ENCODE results near the gene GLB1L. TPM values are rescaled to one million over a fixed set of nuclear protein-coding genes. Genes with fewer than 3 reads are reported as not detected.

GLB1L gene
- total RNA-seq, 1 donor from 2014 or later: 5.7 TPM

DNA sequence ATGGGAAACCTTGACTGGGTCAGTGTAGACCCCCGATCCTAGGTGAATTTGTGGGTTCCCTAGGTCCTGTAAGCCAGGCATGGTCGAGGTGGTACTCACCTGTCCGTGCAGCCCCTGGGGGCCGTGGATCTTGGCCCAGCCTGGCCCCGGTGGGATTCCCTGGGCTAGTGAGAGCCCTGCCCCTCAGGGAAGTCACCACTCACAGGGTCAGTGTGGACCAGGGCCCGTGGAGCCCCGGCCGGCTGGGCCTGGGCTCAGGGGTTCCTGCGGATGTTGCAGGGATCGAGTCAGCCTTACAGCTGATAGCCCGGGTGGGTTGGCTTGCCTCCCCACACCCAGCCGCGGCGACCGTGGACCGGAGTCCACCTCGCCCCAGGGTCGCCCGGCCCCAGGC is 16.3 kb downstream of the GLB1L start:
- intact Hi-C loops (cut with micrococcal nuclease): loop anchor here (1.0 kb wide), 9 partner anchors 10 to 159 kb away; partner anchors contain the start of genes DNAJB2, GLB1L, NHEJ1 and RETREG2

DNA sequence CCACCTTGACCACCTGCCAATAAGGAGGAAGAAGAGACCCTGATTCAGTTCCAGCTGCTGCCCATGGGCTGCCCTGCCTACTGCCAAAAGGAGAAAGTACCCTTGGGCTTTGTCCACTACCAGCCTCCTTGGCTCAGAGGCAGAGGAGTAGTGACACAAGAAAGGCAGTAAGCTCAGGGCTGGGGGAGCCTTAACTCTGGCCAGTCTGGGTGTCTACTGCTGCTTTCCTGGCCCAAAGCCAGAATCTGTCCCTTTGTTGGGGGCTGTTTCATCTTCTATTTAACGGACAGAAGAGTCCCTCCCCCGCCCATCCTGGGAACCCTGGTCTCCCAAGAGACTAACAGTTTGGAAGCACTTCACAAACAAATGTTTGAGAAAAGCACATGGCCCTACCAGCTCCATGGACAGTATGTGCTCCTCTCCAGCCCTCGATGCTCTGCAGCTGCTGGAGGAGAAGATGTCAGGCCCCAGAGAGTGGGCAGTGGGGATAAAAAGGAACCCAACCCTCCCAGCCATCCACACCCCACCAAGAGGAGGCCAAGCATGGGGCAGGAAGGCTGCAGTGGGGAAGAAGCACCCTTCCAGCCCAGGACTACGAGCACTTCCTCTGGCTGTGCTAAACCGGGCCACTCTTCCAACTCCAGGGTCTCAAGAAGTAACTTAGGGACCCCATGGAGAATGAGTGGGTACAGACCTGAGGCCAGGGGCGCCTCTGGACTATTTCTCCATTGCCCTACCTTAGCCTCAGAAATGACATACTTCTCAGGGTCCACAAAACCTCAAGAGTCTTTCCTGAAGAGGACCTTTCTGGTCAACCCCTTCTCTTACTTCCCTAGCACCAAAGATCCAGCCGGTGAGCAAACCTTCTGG is 17.0 kb downstream of the GLB1L start:
- intact Hi-C loops (cut with micrococcal nuclease): no loop called here

DNA sequence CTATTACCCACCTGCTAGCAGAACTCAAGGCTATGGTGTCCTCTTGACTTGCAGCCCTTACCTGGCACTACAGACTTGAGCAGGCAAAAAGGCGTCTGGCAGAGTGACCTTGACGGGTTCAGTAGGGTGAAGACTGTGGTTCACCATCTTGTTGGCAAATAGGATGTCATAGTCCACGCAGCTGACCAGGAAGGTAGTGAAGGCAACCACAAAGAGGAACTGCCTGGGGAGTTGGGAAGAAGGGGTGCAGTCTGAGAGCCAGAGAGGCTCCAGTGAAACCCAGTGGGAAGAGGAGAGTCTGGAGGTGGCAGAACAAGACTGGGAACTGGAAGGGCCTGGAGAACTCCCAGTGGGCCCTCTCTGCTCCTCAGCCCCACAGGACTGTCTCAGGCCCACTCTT is 19.9 kb downstream of the GLB1L start:
- intact Hi-C loops (cut with micrococcal nuclease): no loop called here

DNA sequence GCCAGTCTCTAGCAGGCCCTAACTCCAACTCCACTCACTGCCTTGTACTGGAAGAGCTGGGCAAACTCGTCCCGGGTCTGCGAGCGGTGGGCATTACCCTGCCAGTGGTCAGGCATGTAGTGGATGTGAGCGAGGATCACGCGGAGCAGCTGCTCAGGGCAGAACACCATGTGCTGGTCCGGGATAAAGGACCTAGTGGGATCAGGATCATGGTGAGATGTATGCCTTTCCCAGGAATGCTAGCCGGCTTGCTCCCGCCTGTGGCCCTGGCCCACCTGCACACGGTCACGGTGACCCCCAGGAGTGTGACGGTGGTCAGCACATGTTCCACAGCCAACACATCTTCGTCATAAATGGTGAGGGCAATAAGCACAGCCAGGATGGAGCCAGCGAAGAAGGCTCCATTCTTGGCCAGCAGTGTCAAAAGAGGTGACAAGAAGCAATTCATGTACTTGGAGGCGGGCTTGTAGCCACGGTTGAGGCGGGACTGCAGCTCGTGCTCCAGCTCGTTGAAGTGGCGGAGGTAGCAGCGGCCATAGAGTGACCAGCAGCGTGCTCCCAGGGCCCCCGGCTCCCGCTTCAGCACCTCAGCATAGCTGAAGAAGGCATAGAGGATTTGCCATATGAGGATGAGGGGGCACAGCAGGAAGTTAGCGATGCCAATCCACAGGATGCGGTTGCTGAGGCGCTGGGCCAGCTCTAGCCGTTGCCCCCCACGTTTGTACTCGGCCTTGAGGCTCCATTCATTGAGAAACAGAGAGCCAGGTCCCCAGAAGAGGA is 21.2 kb downstream of the GLB1L start:
- intact Hi-C loops (cut with micrococcal nuclease): no loop called here

DNA sequence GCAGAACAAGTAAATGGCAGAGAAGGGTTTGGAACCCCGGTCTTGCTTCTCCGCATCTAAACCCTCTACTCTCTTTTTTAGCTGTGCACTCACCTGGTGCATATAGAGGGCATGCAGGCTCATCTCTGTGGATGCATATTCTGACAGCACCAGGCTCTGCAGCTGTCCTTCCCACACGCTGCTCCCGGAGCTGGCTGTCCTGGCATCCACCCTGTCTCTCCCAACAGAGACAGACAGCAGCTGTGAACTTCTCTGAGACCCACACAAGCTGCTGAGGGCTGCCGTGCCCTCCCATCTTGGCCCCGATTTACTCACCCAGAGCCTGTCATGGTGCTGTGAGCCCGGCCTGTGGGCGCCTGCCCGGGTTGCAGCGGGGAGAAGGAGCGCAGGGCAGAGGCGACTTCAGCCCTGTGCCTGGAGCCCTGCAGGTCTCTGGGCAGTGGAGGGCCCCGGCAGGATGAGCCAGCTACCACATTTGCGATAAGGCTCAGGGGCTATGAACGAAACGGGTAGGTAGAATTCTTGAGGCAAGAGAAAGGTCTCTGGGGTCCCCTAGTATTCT is 23.2 kb downstream of the GLB1L start:
- intact Hi-C loops (cut with micrococcal nuclease): no loop called here

DNA sequence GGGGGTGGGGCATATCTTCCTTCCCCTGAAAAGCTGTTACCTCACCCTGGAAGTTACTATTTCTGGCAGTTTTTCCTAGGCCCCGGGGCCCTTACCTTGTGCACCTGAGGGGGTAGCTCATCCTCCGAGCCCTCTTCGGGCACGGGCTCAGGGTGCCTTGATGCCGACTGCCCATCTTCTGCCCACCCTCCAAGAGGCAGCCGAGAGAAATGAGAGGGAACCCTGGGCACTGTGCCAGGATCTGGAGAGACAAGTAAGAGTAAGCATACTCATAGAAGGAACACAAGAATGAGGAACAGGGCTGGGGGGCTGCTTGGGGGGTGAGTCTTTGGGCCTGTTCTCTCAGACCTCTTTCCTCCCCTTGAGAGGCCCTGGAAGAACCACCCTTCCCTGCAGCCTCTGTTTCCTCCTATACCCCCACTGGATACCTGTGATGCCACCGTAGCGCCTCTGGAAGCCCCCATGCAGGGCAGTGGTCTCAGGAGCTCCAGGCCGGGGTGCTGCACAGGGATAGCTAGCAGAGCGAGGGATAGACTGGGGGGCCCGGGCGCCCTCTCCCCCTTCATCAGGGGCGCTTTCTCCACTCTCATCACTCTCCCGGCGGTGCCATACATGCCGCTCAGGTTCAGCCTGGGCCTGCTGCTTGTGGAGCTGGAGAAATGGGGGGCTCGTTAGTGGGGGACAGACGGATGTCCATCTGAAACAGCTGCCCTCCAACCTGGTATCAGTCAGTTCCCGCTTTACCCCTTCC is 24.4 kb downstream of the GLB1L start:
- intact Hi-C loops (cut with micrococcal nuclease): no loop called here

DNA sequence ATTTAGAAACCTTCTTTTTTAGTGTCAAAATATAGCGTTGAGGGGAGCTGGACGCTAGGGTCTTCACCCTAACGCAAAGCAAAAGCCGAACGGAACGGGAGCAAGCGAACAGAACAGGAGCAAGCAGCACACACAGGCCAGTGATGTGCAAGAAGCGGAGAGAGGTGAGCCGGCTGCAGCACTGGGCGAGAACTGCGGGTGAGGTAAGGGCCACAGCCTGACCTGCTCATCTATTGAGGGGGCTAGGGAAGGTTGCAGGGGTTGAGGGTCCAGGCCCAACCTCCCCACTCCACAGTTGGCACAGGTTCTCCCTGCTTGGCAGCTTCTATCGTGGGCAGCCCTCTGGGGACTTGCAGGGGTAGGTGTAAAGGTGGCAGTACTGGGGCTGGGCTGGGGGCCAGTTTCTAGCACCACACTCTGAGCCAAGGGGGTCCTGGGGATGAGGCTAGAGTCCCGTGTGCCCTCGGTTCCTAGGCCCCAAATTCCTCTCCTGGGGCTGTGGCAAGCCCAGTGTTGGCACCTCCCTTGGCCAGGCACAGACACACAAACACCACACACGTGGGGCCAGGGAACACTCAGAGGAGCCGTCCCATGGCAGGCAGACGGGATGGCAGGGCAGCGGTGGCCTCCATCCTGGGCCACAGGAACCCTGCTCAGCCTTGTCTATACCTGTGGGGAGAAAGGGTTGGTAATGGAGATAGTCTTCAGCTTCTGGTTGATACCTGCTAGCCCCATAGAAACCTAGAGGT is 25.3 kb downstream of the GLB1L start:
- intact Hi-C loops (cut with micrococcal nuclease): loop anchor here (1.0 to 2.0 kb wide), 4 partner anchors 9 to 59 kb away; partner anchors contain the start of genes ANKZF1, ATG9A, CNPPD1 and NHEJ1

DNA sequence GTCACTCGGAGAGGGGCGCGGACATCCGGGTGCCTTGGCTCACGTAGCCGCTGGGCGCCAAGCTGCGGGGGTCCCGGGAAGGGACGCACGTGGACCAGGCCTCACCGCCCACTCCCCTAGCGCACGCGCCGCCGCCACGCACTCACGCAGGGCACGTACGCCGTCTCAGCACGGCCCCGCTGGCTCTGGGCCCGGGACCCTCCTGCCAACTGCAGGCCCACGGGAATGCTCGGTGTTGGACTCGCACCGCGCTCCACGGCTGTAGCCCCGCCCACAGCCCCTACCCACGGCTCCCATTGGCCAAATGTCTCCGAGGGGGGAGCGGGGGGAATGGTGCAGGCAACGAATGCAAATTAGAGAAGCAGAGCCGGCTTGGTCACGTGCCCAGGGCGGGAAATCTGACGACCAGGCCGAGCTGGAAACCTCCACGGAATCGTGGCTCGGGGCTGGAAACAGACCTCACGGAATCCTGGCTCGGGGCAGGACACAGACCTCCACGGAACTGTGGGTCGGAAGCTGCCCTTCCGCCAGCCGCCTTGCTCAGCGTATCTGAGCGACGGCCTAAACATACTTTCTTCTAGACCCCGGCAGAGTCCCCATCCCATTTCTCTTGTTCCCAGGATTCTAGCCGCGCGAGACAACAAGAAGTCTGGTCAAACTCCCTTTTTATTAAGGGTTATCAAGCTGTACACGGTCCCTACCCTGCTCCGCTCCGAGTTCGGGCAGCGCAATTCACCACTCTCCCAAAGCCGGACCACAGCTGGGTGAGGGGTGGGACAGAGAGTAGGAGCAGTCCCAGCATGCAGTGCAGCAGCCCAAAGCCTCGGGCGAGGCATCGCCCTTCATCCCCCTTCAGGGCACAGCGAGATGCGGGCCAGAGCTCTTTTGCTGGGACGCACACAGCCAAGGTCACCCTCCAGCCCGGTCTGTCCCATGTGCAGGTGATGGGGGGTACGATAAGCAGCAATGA is 26.2 kb downstream of the GLB1L start, which contains the start of gene ABCB6:
ABCB6 (minus strand) TSS at position 227 of the 970 bp plus-strand sequence. CDS start 285 bp downstream, outside the sequence.
- intact Hi-C loops (cut with micrococcal nuclease): loop anchor here (1.0 to 2.0 kb wide), 6 partner anchors 10 to 60 kb away; partner anchors contain the start of genes ANKZF1, ATG9A, CNPPD1 and DNAJB2

DNA sequence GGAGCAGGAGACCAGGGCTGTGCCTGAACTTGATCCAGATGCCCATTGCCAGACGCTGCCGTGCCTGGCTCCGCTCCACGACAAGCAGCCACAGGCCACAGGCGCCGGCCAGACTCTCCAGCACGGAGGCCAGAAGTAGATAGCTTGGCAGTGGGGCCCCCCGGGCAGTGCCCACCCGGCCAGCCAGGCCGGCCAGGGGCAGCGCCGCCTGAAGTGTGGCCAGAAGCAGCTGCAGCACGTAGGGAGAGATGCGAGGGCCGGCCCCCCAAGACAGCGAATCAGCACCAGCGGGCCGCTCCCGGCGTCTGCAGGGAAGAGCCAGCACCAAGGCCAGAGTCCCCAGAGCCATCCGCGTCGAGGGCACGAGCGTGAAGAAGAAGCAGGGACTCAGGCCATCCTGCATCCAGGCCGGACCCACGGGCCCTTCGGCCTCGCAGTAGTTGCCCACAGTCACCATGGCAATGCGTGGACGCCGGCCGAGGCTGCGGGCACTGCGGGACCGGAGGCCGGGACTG is 27.0 kb downstream of the GLB1L start:
- intact Hi-C loops (cut with micrococcal nuclease): loop anchor here (1.0 to 2.0 kb wide), 4 partner anchors 27 to 61 kb away; partner anchors contain the start of genes CNPPD1, DNAJB2, GLB1L and NHEJ1

DNA sequence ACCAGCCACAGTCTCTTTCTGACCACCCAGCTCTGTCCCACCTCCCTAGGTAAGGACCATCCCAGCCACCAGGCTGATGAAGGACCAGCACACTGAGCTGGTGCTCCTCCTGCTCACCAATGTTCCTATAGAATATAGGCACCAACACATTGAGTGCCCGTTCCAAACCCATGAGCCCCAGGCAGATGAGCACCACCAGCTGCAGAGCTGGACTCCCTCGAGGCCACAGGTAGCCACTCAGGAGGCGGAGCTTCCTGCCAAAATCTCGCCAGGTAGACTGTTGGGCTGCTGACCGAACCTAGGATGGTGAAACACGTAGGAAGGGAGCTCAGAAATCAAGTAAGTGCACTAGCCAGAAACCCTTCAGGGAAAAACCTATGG is 28.7 kb downstream of the GLB1L start:
- intact Hi-C loops (cut with micrococcal nuclease): no loop called here

DNA sequence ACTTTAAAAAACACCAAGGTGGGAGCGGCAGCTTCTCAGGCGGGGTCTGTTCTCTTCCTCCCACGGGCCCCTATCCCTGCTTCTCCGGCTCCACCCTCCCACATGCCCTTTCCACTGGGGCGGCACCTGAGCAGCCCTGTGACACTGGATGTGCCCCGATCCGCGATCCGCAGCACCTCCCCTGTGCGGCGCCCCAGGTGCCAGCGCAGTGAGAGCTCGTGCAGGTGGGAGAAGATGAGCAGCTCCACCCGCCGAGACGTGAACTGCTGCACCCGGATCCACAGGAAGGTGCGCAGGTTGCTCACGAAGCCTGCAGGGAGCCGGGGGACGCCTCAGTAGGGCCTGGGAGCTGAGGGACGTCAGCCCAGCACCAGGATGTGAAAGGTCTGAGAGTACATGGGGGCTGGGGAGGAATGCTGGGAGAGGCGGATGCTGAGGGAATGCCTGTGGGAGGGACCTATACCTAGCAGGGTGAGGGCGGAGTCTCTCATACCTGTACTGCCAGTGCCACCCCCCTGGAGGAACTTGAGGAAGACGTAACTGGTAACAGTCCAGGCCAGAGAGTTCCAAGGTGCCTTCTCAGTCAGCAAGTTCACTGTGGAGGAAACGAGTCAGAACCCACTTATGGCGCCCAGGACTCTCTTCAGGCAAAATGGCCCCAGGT is 29.2 kb downstream of the GLB1L start:
- intact Hi-C loops (cut with micrococcal nuclease): no loop called here

DNA sequence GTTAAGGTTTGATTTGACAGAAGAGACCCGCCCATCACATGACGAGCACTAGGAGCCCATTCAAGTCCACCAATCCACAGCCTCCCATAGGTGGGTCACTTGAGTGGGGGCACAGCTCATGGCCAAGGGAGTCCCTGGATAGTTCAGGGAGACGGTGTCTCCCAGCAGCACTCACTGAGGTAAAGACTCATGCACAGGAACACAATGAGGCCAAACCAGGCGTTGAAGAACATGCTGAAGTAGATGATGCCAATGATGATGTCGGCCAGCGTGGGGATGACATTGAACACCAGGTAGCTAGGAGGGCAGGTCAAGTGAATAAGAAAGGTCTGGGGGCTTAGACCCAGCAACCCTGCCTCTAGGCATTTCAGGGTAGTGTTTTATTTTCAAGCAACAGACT is 30.5 kb downstream of the GLB1L start:
- intact Hi-C loops (cut with micrococcal nuclease): no loop called here

DNA sequence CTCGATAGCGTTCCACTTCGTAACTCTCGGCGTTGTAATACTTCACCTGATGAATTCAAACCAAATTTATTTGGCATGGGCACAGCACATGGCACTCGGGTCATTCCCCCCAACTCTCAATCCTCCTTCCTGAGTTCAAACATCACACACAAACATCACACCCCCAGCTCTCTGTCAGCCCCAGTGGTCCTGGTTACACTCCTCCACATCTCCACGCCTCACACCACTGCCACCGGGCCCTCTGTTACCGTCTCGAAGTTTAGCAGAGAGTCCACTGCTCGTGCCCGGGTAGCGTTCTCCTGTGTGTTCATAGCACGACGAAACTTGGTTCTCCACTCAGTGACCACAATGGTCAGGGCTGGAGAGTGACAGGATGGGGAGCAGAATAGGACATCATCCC is 31.1 kb downstream of the GLB1L start:
- intact Hi-C loops (cut with micrococcal nuclease): no loop called here

DNA sequence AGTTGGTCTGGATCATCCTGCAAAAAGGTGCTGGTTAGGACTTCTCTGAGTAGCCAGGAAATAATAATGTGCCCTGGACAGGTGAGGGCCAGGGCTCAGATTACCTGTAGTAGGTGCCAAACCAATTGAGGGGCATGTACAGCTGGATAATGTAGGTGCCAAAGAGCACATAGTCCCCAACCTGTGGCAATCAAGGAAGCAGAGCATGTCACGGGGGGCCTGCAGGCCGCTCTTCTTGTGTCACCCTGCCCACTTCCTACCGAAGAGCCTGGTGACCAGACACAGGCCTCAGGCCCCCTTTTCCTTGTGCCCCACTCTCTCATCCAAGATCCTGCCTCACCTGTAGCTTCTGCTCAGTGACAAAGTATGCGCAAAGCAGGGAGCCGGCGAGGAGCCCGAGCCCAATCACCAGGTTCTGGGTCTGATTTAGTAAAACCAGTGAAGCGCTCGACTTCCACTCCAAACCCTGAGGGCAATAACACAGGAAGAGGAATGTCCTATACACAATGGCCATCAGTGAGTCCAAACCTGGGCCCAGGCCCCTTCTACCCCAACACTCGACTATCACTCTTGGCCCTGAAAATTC is 31.7 kb downstream of the GLB1L start:
- intact Hi-C loops (cut with micrococcal nuclease): no loop called here

DNA sequence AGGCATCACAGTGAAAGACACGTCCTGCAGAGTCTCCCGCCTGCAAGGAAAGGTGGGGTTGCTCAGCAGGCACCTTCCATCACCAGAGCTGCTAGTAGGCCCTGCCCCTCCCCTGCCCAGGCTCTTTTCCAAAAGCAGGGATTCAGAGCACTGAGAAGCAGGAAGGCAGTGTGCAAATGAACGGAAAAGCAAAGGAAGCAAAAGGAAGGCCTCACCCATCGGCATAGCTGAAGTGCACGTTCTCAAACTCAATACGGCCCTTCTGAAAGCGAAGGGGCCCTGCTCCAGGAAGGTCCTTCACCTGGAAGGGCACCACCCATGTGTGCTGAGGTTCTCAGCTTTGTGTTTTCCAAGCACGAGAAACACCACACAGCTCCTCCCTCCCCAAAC is 32.2 kb downstream of the GLB1L start:
- intact Hi-C loops (cut with micrococcal nuclease): no loop called here

DNA sequence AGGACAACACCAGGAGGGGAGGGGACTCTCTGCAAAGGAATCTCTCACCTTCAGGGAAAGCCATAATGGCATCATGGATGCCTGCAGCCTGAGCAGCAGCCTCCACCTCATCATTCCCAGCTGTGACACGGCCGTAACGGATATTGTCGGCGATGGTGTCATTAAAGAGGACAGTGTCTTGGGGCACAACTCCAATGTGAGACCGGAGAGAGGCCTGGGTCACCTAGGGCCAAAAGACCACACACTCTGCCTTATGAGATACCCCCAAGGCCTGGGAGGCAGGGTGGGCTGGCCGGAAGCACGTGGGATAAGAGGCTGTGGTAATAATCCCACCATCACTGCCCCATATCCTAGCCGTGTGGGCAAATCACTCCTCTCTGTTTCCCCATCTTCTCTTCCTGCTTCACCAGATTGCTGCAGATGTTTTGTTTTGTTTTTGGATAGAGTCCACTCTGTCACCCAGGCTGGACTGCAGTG is 34.3 kb downstream of the GLB1L start:
- intact Hi-C loops (cut with micrococcal nuclease): loop anchor here (1.0 kb wide), 2 partner anchors 34 to 51 kb away; partner anchors contain the start of gene NHEJ1

DNA sequence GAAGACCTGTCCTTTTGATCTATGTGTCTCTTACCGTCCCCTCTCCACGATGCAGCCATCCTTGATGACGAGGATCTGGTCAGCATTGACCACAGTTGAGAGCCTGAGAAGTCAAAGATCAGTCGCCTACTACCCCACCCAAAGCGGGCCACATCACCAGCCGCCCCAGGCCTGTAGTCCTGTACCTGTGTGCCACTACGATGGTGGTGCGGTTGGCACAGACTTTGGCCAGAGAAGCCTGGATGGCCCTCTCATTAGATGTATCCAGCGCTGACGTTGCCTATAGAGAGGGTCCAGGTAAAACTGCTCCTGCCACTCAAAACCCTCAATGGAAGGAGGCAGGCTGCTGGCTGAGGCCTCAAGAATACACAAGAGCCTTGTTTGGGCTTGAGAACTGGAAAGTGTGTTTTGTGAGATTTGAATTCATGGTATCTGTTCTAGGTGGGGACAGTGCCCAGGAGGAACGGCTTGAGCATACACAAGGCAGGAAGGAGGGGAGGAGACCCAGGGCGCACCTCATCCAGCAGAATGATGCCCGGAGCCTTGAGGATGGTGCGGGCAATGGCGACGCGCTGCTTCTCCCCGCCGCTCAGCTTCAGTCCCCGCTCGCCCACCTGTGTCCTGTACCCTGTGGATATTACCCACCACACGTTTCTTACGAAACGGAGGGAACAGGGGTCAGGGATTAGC is 34.9 kb downstream of the GLB1L start:
- intact Hi-C loops (cut with micrococcal nuclease): no loop called here
